HG03025 (cell line): ENCODE results near the gene STK4.
"Not testable (repeated sequence)": the region's sequence is repeated elsewhere in the genome, so short reads cannot be mapped to it uniquely, and the experiment has no call there.

Experiments used
- ATAC-seq: cut with Tn5 transposase; IDR thresholded peaks from one replicate; pipeline ENCODE4 v1.9.1; 2021; ENCODE audit warnings: mild to moderate bottlenecking, moderate library complexity; ENCODE audit not compliant: unreplicated experiment, low FRiP score

Gene STK4

DNA sequence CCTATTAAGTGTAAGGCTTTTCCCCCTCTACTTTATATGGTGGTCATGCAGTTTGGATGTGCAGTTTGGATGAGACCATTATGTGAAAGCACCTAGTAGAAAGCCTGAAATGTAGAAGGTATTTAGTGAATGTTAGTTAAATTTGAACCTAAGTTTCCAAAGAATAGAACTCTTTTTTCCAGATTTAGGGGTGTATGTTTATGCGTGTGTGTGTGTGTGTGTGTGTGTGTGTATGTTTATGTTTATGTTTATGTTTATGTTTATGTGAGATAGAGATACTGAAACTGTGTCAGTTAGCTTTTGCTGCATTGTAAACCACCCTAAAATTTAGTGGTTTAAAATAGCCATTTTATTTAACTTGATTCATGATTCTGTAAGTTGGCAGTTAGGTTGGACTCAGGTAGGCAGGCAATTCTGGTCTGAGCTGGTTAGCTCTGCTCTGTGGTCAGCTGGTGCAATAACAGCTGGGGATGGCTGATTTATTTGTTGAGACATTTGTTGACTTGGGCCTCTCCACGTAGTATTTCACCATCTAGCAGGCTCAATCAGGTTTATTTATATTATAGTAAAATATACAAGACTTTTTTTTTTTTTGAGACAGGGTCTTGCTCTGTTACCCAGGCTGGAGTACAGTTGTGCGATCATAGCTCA, 54.0 kb downstream of the STK4 start:
- no peak for ATAC-seq

DNA sequence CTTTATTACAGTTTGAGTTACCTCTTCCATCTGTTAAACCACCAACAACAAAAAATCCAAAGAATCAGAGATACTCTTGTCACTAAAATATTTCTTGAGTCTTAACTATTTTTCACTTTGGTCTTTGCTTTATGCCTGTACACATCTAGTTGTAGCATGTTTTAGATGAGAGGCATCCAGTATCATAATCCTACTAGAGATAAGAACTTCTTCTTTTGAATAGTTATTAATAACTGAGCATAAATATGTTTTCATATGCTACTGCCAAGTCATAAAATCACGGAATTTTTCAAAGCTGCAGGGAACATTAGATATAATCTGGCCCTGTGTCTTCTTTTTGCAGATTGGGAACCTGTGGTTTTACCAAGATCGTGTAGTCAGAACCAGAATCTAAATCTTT, 55.3 kb downstream of the STK4 start:
- ATAC-seq: no peak

DNA sequence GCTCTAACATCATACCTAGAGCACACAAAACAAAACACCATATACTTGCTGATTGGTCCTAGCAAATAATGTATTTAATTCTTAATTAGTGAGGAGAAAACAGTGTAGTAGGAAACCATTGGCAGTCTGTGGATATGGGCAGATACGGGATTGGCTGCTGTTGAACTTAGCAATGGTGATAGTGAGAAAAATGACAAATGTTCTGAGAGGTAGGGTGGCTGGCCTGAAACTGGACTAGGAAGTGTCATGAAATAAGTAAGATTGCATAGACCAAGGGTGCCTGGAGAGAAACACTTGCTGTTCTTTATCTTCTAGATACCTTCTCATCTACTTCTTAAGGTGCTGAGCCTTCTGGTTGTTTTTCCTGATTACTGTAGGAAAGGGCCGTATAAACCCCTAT, 56.8 kb downstream of the STK4 start:
- ATAC-seq: not testable (repeated sequence)

DNA sequence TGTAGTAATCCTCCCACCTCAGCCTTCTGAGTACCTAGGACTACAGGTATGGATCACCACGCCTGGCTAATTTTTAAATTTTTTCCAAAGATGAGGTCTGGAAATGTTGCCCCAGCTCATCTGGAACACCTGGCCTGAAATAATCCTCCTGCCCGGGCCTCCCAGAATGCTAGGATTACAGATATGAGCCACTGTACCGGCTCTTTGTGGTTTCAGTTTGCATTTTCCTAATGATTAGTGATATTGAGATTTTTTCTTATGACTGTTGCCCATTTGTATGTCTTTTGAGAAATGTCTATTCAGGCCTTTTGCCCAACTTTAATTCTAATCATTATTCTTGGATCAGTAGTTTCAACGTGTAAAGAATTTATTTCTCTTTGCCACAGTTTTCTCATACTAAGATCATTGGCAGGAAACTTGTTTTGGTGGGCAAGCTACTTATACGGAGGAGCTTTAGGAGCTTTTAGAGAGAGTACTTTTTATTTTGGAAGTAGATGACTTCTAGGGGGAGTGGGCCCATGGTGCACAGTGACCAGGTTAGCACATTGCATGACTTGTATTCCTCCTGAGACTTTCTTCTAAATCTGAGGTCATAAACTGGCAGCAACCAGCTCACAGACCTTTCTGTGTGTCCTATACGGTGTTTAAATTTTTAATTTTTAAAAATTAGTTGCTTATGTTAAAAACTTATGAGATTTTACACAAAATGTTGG, 62.3 kb downstream of the STK4 start:
- ATAC-seq: no peak

DNA sequence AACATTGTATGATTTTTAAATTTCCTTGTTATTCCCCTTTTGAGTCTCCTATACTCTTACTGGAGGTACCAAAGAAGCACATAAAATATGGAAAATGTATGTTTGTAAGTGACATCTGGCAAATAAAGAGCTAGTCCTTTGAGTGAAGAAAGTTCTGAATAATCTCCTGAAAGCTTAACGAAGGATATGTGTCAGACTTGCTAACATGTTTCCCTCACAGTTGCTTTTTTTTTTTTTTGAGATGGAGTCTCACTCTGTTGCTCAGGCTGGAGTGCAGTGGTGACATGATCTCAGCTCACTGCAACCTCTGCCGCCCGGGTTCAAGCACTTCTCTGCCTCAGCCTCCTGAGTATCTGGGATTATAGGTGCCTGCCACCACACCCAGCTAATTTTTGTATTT, 63.6 kb downstream of the STK4 start:
- no peak for ATAC-seq

DNA sequence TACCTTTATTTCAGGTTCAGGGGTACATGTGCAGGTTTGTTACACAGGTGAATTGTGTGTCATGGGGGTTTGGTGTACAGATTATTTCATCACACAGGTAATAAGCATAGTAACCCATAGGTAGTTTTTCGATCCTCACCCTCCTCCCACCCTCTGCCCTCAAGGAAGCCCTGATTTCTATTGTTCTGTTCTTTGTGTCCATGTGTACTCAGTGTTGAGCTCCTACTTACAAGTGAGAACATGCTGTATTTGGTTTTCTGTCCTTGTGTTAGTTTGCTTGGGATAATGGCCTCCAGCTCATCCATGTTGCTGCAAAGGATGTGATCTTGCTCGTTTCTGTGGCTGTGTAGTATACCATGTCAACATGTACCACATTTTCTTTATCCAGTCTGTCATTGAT, 66.0 kb downstream of the STK4 start:
- no peak for ATAC-seq

DNA sequence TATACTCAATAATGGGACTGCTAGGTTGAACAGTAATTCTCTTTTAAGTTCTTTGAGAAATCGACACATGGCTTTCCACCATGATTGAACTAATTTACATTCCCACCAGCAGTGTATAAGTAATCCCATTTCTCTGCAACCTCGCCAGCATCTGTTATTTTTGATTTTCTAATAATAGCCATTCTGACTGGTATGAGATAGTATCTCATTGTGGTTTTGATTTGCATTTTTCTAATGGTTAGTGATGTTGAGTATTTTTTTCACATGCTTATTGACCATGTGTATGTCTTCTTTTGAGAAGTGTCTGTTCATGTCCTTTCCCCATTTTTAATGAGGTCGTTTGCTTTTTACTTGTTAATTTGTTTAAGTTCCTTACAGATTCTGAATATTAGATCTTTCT, 66.5 kb downstream of the STK4 start:
- ATAC-seq: no peak

DNA sequence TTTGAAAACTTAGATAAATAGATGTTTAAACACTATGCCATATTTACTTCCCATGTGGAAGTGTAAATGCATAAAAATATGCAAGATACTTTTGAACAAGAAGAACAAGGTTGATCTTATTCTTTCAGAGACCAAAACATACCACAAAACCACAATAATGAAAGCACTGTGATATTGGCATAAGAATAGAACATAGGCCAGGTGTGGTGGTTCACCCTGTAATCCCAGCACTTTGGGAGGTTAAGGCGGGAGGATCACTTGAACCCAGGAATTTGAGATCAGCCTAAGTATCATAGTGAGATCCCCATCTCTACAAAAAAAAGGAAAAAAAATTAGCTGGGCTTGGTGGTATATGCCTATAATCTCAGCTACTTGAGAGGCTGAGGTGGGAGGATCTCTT, 68.1 kb downstream of the STK4 start:
- no peak for ATAC-seq

DNA sequence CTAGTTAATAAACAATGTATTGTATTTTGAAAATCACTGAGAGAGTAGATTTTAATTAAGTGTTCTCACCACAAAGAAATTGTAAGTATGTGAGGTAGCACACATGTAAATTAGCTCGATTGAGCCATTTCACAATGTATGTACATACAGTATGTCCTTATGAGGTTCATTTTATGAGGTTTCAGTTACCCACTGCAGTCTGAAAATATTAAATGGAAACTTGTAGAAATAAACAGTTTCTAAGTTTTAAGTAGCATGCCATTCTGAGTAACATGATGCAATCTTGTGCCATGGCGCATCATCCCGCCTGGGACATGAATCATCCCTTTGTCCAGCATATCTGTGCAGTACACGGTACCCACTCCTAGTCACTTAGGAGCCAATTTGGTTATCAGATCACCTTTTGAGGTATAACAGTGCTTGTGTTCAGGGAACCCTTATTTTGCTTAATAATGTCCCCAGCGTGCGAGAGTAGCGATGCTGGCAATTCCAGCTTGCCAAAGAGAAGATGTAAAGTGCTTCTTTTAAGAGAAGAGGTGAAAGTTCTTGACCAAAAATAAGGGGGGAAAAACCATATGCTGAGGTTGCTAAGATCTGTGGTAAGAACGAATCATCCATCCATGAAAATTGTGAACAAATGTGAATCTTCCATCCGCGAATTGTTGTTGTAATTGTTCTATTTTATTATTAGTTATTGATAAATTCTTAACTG, 69.9 kb downstream of the STK4 start:
- no peak for ATAC-seq

DNA sequence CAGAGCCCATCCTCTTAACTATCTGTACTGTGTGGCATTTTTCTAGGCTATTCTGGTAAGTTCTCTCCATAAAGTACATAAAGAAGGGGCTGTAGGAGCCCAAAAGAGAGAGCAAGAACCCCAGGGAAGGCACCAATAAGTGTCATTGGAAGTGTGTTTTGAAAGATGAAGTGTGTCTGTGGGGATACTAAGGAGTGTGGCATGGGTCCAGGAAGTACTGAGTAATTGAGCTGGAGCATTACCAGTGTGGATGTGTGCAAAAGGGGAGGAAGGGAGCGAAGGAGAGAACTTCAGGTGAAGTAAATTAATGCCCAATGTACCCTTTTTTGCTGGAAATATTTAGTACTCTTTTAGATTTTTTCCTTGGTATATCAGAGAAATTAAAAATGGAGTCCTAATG, 70.7 kb downstream of the STK4 start:
- ATAC-seq: no peak

DNA sequence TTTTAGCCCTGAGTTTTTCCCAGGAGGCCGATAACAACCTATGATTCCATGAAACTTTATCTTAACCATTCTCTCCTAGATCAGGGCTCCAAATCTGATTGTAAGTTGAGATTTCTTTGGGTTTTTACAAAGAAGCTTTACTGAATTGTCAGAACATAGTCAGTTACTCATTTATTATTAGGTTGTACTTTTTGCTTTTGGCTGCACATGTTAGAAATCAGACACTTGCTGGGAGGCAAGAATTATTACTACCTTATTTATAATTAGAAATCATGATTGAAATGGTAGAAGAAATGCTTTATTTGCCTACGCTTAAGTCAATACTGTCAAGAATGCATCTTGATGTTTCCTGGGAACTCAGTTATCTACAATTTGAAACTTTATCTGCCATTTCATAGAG, 71.3 kb downstream of the STK4 start:
- no peak for ATAC-seq

DNA sequence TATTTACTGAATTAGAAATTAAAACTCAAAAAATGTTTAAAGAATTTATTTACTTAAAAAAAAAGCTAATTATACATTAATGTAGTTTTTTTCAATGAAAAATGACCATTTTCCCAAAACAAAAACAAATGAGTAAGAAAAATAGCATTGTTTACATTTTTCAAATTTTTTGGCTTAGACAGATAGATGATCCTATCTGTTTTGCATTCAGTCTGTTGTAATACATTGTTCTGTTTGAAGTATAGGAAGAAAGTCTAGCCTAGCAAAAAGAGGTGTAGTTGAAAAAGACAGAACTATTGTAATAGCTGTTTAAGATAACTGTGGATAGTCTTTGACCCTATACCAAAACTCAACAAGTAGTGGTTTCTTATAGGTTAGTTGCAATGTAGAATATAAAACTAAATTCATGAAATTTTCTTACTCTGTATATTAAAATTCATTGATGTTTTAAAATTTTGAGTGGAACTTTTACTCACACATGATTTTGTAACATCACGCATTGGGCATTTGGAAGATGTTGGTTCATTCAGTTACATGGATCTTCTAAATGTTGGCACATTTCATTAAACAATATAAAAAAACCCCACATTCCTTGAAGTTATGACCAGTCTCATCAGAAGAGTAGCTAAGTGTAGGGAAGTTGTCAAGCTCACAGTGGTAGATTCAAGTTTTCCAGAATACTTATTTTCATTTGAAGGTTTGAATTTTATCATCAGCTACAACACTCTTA, 72.6 kb downstream of the STK4 start:
- ATAC-seq: no peak

DNA sequence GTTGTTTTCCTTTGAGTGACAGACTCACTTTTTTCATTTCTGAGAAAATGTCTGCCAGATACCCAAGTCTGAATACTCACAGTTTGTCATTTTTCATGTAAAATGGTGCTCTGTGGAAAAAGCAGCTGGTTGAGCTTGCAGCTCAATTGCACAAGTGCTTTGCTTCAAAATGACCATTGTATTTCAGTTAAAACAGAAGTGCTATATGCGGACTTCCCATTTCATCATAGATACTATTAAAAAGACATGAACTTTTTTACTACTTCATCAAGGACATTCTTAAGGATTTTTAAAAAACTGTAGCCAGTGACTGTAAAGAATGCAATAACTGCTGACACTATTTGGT, 73.1 kb downstream of the STK4 start:
- ATAC-seq: no peak

DNA sequence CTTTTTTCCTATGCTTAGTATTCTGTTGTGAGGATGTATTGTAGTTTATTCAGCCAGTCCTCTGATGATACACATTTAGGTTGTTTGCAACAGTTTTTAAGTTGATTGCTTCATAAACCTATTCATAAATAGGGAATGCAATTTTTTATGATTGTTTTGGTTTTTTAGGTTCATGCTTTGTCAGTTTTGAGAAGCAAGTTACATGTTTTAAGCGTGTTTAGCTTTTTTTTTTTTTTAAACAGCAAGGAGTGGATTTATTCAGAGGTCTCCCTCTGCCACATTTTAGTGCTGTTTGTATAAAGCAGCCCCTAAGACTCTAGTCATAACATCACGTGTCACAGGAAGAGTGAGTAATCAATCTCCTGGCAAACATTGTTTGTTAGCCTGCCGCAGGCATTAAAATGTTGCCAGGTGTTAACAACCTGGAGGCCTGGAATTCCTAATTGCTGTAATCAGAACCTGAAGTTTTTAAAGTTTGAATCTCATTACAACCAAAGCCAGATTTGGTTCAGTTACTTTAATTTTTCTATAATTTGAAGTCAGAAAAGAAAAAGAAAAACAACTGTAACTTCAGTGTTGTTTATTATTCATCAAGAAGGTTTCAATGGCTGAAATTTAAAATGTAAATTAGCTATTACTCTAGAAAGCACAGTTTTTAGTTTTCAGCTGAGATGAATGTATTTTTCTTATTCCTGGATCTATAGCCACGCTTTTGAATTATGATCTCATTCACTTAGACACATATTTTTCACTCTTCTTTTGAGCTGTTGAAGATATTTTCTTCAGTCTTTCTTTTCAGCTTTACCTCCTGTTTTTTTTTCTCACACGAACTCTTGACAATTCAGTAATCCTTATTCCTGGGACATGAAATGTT, 75.4 kb downstream of the STK4 start:
- ATAC-seq: no peak

DNA sequence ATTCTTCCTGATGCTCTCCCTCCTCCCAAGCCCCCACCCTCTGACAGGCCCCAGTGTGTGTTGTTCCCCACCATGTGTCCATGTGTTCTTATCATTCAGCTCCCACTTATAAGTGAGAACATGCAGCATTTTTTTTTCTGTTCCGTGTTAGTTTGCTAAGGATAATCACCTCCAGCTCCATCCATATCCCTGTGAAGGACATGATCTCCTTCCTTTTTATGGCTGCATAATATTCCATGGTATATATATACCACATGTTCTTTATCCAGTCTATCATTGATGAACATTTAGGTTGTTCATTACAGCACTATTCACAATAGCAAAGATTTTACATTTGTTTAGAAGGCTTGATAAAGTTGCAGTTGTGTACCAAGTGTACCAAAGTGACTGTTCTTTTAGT, 76.7 kb downstream of the STK4 start:
- no peak for ATAC-seq

DNA sequence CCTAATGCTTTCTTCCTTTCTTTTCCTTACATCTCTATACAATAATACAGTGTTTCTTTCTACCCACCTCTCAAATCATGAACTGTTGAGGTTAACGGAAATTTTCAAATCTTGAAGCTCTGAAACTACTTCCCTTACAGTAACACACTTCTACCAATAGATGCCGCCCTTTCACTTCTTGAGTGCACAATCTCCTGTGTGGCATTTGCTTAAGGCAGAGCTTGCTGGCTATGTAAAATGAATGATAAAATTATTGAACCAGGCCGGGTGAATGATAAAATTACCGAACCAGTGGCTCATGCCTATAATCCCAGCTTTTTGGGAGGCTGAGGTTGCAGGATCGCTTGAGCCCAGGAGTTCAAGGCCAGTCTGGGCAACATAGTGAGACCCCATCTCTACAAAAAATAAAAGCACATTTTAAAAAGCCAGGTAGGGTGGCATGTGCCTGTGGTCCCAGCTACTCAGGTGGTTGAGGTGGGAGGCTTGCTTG, 77.8 kb downstream of the STK4 start:
- no peak for ATAC-seq

DNA sequence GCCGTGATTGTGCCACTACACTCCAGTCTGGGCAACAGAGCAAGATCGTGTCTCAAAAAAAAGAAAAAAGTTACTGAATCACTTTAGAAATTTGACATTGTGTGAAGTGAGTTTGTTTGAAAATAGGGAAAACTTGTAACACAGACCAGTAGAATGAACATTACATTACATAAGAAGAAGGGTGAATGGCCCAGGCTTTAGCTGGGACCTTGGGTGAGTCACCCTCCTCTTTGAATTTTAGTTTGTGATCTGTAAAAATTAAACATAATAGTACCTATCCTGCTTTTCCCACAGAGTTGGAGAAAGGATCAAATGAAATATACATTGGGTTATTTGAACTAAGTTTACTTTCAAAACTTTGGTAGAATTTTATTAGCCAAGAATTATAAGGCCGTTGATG, 78.3 kb downstream of the STK4 start:
- no peak for ATAC-seq

DNA sequence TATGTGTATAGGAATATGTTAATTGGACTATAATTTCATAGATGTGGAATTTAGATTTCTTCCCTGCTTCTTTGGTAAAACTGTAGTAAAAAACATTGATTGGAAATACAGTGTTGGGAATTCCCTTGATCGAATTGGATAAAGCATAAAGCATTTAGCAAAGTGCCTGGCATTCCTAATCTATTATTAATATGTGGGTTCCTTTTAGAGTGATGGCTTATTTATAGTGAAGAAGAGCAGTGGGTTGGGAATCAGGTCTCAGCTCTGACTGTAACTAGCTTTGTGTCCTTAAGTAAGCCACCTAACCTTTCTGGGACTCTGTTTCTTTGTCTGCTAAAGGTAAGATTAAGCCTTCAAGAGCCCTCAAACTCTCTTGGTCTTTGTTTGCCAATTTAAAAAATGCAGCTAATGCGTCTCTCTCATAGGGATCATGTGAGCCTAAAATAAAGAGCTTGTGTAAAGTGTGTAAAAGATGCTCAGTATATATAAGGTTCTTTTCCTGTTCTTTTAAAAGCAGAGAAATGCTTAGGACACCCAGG, 81.3 kb downstream of the STK4 start:
- ATAC-seq: no peak

DNA sequence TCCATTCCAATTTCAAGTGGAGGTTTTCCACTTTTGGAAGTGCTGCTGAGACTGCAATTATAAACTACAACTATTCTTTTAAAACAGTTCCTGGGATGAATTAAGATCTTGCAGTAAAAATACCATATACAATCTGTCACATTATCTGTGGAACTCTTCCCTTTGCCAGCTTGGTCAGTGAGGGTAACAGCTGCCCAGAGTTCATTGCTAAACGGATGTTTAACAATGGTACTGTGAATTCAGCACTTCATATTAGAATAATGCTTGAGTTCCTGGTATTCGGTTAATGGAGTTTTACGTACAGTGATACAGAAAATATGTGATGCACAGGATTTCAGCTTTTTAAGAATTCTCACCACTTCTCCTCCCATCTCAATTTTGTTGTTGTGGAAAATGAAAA, 83.1 kb downstream of the STK4 start:
- ATAC-seq: no peak

DNA sequence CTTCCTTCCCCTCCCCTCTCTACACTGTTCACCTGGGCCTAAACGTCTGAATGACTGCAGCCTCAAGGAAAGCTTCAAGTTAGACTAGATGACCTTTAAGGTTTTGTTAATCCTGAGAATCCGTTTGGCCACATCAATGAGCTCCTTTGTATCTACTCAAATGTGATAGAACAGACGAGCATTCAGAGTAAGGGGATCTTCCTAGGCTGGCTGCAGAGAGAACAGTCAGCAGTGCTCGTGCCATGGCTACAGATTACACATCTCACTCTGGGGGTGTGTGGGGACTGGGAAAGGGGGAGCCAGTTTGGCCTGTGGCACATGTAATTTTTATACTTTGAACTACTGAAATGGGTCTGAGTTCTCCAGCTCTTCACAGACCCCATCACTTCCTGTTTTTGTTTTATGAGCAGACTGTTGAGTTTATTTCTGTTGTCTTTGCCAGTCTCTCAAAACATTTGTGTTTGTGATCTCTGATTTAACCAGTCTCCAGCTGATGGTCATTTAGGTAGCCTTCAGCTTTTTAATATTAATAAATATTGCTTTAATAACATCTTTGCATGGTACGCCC, 83.7 kb downstream of the STK4 start:
- no peak for ATAC-seq
